HCT116 (cell line): Measurements from ENCODE around the gene PPP2R5C.

Experiments
- CTCF ChIP-seq, 3 experiments: fragments of 200-600 bp in 1 of 3; sonication (generic) in 1 of 3; IDR thresholded peaks in 2 of 3; conservative IDR thresholded peaks in 1 of 3; 2 replicates each; pipeline ENCODE4 v1.5.1; 2012 to 2017; ENCODE audit warnings: low read depth in 2 of 3, low read length in 2 of 3, antibody characterized with exemption in 1 of 3, borderline replicate concordance in 1 of 3, control low read depth in 1 of 3, mild to moderate bottlenecking in 1 of 3, mixed read lengths in 1 of 3, mixed run types in 1 of 3, moderate library complexity in 1 of 3; ENCODE audit not compliant: insufficient read depth in 1 of 3
- RAD21 ChIP-seq: IDR thresholded peaks from 2 replicates; pipeline ENCODE4 v1.6.1; 2012; ENCODE audit warnings: low read depth, mild to moderate bottlenecking

- TF ChIP-seq RAD21 (no peak), CTCF (IDR thresholded peaks at IDR 0.05 in 2 of 3, conservative IDR thresholded peaks at IDR 0.05 in 1 of 3; ENCODE audit: borderline replicate concordance in 1 of 3, insufficient read depth in 1 of 3, low read depth in 2 of 3, low read length in 2 of 3) (no peak)
Measured at GRCh38 chr14:101773378-101773777, 11.9 kb downstream of the PPP2R5C start.
